ENCODE measurements around the gene ZSWIM5.
"Not testable (repeated sequence)": the region's sequence is repeated elsewhere in the genome, so short reads cannot be mapped to it uniquely, and the experiment has no call there.

ZSWIM5 gene

GRCh38 chr1:45084562-45084961 is 121.8 kb downstream of the ZSWIM5 start:
- no peak for DNase-seq

DNA sequence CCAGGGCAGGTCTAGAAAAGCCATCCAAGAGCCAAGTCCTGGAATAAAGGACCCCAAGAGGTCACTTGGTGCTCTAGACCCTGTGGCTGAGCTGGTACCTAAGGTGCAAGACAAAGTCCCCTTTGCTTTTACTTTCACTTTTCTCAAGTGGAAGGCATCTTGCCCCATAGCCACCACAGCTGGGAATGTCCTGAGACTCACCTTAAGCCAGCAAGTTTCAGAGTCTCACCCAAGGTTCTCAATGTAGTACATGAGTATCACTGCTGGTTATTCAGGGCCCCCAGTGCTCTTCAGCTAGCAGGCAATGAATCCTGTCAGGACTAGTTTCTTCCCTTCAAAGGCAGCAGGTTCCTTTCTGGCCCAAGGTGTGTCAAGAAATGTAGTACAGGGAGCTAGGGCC is 126.9 kb downstream of the ZSWIM5 start:
- no peak for DNase-seq

DNA sequence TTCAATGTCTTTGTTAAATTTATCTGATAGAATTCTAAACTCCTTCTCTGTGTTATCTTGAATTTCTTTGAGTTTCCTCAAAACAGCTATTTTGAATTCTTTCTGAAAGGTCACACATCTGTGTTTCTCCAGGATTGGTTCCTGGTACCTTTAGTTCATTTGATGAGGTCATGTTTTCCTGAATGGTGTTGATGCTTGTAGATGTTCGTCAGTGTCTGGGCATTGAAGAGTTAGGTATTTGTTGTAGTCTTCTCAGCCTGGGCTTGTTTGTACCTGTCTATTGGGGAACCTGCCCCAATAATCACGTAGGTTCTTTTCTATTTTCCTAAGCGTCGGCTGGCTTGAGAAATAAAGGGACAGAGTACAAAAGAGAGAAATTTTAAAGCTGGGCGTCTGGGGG is 129.4 kb downstream of the ZSWIM5 start:
- not testable (repeated sequence) for DNase-seq

GRCh38 chr1:45071567-45071966 is 134.8 kb downstream of the ZSWIM5 start:
- DNase-seq, result no peak

DNA sequence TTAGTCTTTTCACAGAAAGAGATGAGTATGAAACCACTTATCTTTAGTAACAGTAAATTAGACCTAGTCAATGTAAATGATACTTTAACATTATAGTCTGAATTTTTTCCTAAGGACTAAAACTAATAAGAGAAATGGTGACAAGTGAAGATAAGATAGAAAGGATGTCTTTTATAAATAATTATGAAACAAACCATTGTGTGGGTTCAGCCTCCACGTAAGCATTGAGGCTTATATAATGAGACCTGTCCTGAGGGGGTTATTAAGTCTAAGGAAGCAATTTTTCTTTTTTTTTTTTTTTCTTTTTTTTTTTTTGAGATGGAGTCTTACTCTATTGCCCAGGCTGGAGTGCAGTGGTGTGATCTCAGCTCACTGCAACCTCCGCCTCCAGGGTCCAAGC is 138.6 kb downstream of the ZSWIM5 start:
- DNase-seq, result no peak

GRCh38 chr1:45065083-45065482 is 141.3 kb downstream of the ZSWIM5 start:
- DNase-seq, result no peak

GRCh38 chr1:45062463-45062862 is 143.9 kb downstream of the ZSWIM5 start:
- not testable (repeated sequence) for DNase-seq

GRCh38 chr1:45059829-45060228 is 146.6 kb downstream of the ZSWIM5 start:
- DNase-seq, result no peak

DNA sequence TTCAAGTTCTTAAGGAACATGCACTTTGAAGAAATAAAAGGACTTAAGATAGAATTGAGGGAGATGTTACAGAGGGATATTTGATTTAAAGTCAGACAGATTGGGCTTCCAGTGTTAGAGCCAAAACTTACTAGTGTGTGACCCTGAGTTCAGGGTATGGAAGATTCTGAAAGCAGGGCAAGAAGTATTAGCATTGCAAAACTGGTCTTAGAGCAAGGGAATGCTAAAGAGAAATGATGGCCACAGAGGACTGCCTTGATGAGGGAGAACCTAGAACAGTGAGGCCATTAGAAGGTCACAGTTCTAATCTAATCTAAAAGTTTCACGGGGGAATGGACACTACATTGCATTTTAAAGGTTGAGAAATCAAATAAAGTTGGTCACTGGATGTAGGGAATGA is 148.9 kb downstream of the ZSWIM5 start:
- DNase-seq, result no peak

DNA sequence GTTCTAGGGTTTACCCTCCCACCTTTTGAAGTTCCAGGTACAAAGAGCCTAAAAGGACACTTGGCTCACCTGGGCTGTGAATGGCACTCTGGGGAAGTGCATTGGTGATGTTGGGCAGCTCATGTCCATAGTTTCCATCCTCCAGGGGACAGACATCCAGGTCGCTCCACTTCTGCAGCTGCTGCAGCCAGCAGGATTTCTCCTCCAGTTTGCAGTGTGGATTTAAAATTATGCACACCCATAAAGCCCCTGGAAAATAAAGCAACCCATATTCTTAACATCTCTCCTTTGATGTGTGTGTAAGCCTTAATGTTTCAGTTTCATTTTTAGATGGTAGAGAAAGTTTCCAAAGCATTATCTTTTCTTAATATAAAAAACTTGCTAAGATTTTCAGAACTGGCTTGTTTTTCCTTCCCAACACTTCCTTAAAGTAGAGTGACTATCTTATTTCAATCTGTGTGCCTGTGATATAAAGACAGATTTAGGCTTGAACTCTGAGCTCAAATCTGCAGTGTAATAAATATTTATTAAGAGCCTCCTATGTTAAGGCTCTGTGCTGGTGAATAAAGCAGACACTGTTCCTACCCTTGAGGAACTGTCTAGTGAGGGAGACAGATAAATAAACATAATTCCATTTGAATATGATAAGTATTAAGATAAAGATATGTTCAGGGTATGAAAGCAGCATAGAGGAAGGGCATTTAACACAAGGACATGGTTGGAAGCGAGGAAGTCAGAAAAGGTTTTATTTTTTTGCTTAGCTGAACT is 155.2 kb downstream of the ZSWIM5 start:
- DNase-seq, result no peak

GRCh38 chr1:45047032-45047431 is 159.4 kb downstream of the ZSWIM5 start:
- DNase-seq, result no peak

- DNase-seq, result no peak
These were observed 161.5 kb downstream of the ZSWIM5 start for GRCh38 chr1:45044916-45045315.

GRCh38 chr1:45043094-45043493 is 163.3 kb downstream of the ZSWIM5 start:
- no peak for DNase-seq

DNA sequence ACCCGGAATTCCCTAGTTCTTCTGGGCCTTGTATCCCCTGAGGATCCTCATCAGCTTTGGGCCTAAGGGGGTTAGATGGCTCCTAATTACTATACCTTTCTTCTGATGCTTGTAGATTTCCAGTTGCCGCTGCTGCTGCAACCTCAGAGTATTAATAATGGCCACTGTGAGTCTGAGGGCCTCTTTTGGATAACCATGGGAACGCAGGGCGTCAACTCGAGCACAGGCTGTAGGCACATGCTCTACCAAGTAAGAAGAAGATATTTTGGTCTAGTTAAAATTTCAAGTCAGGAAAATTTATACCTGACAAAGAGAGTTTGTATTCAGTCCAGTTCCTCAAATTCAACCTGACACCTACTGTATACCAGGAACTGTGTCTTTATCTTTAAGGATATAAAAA is 166.1 kb downstream of the ZSWIM5 start:
- no peak for DNase-seq

DNA sequence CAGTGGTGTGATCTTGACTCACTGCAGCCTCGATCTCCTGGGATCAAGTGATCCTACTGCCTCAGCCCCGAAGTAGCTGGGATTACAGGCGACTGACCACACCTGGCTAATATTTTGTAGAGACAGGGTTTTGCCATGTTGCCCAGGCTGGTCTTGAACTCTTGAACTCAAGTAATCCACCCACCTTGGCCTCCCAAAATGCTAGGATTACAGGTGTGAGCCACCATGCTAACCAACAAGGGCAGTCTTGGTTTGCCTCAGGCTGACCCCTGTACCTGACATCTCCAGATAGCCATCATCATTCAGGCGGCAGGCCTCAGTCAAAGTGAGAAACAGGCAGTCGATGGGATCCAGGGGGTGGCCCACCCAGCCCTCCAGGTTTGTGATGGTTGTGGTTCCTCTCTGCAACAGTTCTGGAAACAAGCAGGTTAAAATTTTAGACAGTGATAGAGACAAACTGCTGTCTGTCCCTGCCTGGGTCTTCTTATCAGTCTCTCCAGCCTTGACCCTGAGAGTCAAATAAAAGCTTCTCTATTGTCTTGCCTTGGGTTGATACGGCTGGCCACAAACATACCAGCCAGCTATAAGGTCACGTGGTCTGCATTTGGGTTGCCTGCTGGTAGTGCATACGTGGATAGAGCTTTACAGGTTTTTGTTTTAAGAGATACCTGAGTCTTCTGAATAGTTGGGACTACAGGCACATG is 167.6 kb downstream of the ZSWIM5 start:
- no peak for DNase-seq

- no peak for DNase-seq
These were observed 168.2 kb downstream of the ZSWIM5 start for GRCh38 chr1:45038240-45038639.

GRCh38 chr1:45037456-45037855 is 168.9 kb downstream of the ZSWIM5 start:
- DNase-seq, result no peak

DNA sequence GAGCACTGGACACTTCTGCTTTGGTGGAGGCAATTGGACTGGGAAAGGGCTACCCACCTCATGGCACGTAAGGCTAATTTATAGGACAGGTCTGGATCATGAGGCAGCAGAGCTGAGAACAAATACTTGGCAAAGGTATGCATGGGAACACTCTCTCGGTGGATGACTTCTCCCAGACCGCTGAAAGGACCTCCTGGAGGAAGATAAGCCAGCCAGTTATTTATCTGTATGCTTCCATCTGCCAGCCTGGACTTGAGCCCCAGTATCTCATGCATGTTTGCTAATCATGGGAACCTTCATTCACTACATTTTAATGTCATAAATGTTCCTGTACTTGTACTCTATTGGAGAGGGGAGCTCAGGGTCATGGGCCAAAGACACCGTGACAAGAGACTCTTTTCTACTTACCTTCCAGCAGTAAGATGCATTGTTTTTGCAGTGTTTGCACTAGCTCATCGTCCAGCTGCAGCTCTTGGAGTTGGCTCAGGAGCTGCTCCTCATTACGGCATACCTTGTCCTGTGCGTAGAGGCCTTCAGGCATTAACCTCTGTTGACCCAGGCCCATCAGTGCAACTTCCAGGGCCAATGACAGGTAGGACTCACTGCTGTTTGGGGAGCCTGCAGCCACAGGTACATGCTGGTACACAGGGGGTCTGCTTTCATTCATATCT is 170.6 kb downstream of the ZSWIM5 start:
- DNase-seq, result peak in 1 of 14 donors; percentile 89

- no peak for DNase-seq
These were observed 173.0 kb downstream of the ZSWIM5 start for GRCh38 chr1:45033356-45033755.

DNA sequence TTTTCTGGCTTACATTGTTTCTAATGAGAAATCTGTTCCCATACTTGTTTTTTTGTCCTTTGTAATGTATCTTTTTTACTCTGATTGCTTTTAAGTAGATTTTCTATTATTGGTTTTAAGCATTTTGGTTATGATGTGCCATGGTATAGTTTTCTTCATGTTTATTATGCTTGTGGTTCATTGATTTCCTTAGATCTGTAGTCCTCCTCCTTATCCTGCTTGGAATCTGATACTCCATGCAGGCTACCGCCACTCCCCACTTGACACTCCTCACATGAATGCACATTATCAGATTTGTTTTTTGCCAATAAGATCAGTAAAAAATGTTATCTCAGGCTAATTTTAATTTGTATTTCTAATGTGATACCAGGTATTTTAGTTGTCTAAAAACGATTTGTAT is 173.6 kb downstream of the ZSWIM5 start:
- DNase-seq, result no peak

DNA sequence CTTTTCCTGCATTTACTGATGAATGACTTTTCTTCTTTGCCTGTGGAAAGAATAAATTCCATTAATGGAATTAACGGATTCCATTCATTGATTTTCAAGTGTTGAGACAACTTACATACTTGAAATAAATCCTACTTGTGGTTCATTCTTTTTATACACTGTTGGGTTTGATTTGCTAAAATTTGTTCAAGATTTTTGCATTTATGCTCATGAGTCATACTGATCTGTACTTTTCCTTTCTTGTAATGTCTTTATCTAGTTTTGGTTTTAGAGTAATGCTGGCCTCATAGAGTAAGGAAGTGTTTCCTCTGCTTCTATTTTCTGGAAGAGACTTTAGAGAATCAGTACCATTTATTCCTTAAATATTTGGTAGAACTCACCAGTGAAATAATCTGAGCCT is 180.0 kb downstream of the ZSWIM5 start:
- no peak for DNase-seq

- no peak for DNase-seq
These were observed 182.7 kb downstream of the ZSWIM5 start for GRCh38 chr1:45023663-45024062.

DNA sequence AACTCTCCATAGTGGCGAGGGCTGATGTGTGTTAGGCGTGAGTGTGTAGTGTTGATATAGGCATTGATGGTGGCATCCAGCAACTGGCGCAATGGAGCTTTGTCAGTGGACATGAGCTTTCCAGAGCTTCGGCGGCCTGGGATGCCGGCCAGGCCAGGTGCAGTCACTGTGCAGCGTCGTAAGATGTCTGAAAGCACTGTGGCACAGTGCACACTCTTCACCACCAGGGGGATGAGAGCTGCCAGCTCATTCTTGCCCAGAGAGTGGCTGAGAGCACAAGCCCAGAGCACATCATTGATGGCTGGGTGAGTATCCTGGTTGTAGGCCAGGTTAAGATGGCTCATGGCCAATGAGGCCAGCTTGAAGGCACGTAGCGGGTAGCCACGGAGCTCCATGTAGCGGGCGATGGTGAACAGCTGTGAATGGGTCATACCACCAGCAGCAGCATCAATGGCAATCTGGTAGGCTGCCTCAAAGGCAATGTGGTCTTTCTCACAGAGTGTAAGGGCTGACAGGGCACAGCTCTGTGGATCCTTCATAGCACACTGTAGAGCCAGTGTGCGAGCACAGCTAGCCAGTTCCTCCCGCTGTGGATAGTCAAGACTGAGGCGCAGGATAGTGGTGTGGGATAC is 187.7 kb downstream of the ZSWIM5 start:
- DNase-seq, result peak in 8 of 14 donors; percentile 18 to 90 (median 28)

Measured in C1 segment of cervical spinal cord (tissue), 14 donors.